HEK293 (cell line): ENCODE measurements around the gene OBSCN.

Experiments used
- CTCF ChIA-PET: fragments of 350-600 bp; formaldehyde crosslinking; extraction: SDS; loops from one replicate; lab custom pipeline; 2021; ENCODE audit warnings: antibody characterized with exemption; lab: Yijun Ruan, JAX
- POLR2A ChIA-PET: fragments of 300-600 bp; formaldehyde crosslinking; extraction: SDS; loops from one replicate; lab custom pipeline; 2020; ENCODE audit warnings: antibody characterized with exemption, inconsistent platforms; lab: Yijun Ruan, JAX
- H3K27ac ChIP-seq: fragments of 200-500 bp; sonication (Bioruptor generic); 2 replicates; pipeline ENCODE4 v1.5.1; 2014; ENCODE audit warnings: low read depth, low read length, control low read depth, inconsistent platforms; ENCODE audit errors: extremely low read depth
- H3K36me3 ChIP-seq, 2 experiments: fragments of 200-500 bp in 1 of 2; sonication (Bioruptor generic) in 1 of 2; 1 replicate in 1 of 2; 2 replicates in 1 of 2; pipeline ENCODE4 v1.5.1; 2014 to 2017; ENCODE audit warnings: inconsistent platforms in 2 of 2, low read length in 2 of 2; ENCODE audit not compliant: control insufficient read depth in 2 of 2, insufficient read depth in 1 of 2
- H3K4me1 ChIP-seq: fragments of 200-500 bp; sonication (Bioruptor generic); 2 replicates; pipeline ENCODE4 v1.5.1; 2014; ENCODE audit warnings: mild to moderate bottlenecking, low read length, inconsistent platforms; ENCODE audit not compliant: control insufficient read depth, insufficient read depth
- H3K4me3 ChIP-seq: 2 replicates; pipeline ENCODE4 v1.5.1; 2011; ENCODE audit warnings: low read depth, mild to moderate bottlenecking, control low read depth, low read length, moderate library complexity
- H3K9me3 ChIP-seq: fragments of 200-500 bp; sonication (Bioruptor generic); 2 replicates; pipeline ENCODE4 v1.5.1; 2014; ENCODE audit warnings: low read depth, low read length, inconsistent platforms; ENCODE audit not compliant: control insufficient read depth, insufficient read depth
- MZF1 ChIP-seq: fragments of 450-650 bp; formaldehyde crosslinking; IDR thresholded peaks from 2 replicates; pipeline ENCODE4 v1.5.1; 2017; ENCODE audit warnings: missing biosample characterization, missing genetic modification characterization, borderline replicate concordance
- SCRT2 ChIP-seq: fragments of 450-650 bp; formaldehyde crosslinking; IDR thresholded peaks from 2 replicates; pipeline ENCODE4 v1.5.1; 2016; ENCODE audit warnings: missing biosample characterization, missing genetic modification characterization
- ZBTB1 ChIP-seq: fragments of 450-650 bp; formaldehyde crosslinking; IDR thresholded peaks from 2 replicates; pipeline ENCODE4 v1.5.1; 2016; ENCODE audit warnings: missing biosample characterization, missing genetic modification characterization
- ZFP3 ChIP-seq: fragments of 450-650 bp; formaldehyde crosslinking; IDR thresholded peaks from 2 replicates; pipeline ENCODE4 v1.5.1; 2016; ENCODE audit warnings: low read depth, missing biosample characterization, missing genetic modification characterization
- ZIC2 ChIP-seq: fragments of 450-650 bp; formaldehyde crosslinking; IDR thresholded peaks from 2 replicates; pipeline ENCODE4 v1.5.1; 2016; ENCODE audit warnings: missing biosample characterization, missing genetic modification characterization
- ZNF112 ChIP-seq: fragments of 450-650 bp; formaldehyde crosslinking; IDR thresholded peaks from 2 replicates; pipeline ENCODE4 v1.5.0; 2017; ENCODE audit warnings: missing biosample characterization, missing genetic modification characterization
- ZNF148 ChIP-seq: fragments of 450-650 bp; formaldehyde crosslinking; IDR thresholded peaks from 2 replicates; pipeline ENCODE4 v1.5.0; 2017; ENCODE audit warnings: missing biosample characterization, missing genetic modification characterization, borderline replicate concordance
- ZNF248 ChIP-seq: fragments of 450-650 bp; formaldehyde crosslinking; IDR thresholded peaks from 2 replicates; pipeline ENCODE4 v1.5.1; 2017; ENCODE audit warnings: missing biosample characterization, missing genetic modification characterization
- ZNF549 ChIP-seq: fragments of 450-650 bp; IDR thresholded peaks from 2 replicates; pipeline ENCODE4 v1.5.1; 2018; ENCODE audit warnings: missing biosample characterization, missing genetic modification characterization, mild to moderate bottlenecking, inconsistent platforms, moderate library complexity
- ZNF624 ChIP-seq: fragments of 450-650 bp; formaldehyde crosslinking; IDR thresholded peaks from 2 replicates; pipeline ENCODE4 v1.5.1; 2017; ENCODE audit warnings: missing biosample characterization, missing genetic modification characterization
- ZNF670 ChIP-seq: fragments of 450-650 bp; formaldehyde crosslinking; IDR thresholded peaks from 2 replicates; pipeline ENCODE4 v1.5.1; 2016; ENCODE audit warnings: missing biosample characterization, missing genetic modification characterization, low read depth
- ZNF707 ChIP-seq: fragments of 450-650 bp; formaldehyde crosslinking; IDR thresholded peaks from 2 replicates; pipeline ENCODE4 v1.5.1; 2016; ENCODE audit warnings: missing biosample characterization, missing genetic modification characterization
- ZNF792 ChIP-seq: fragments of 450-650 bp; formaldehyde crosslinking; IDR thresholded peaks from 2 replicates; pipeline ENCODE4 v1.5.1; 2016; ENCODE audit warnings: missing biosample characterization, missing genetic modification characterization
- ZSCAN18 ChIP-seq: fragments of 450-650 bp; formaldehyde crosslinking; IDR thresholded peaks from 2 replicates; pipeline ENCODE4 v1.5.1; 2016; ENCODE audit warnings: missing biosample characterization, missing genetic modification characterization
- TF ChIP-seq, protein P1 (sequence below): fragments of 450-650 bp; formaldehyde crosslinking; IDR thresholded peaks from 2 replicates; pipeline ENCODE4 v1.5.1; 2017; ENCODE audit warnings: missing biosample characterization, missing genetic modification characterization
- TF ChIP-seq, protein P2 (sequence below): fragments of 450-650 bp; formaldehyde crosslinking; IDR thresholded peaks from 2 replicates; pipeline ENCODE4 v1.5.1; 2017; ENCODE audit warnings: missing biosample characterization, missing genetic modification characterization
- TF ChIP-seq, protein P3 (sequence below): fragments of 450-650 bp; formaldehyde crosslinking; IDR thresholded peaks from 2 replicates; pipeline ENCODE4 v1.5.1; 2017; ENCODE audit warnings: missing biosample characterization, missing genetic modification characterization
- TF ChIP-seq, protein P4 (sequence below): fragments of 450-650 bp; formaldehyde crosslinking; IDR thresholded peaks from 2 replicates; pipeline ENCODE4 v1.5.1; 2017; ENCODE audit warnings: missing biosample characterization, missing genetic modification characterization
- TF ChIP-seq, protein P5 (sequence below): fragments of 450-650 bp; formaldehyde crosslinking; IDR thresholded peaks from 2 replicates; pipeline ENCODE4 v1.5.1; 2016; ENCODE audit warnings: missing biosample characterization, missing genetic modification characterization

Gene OBSCN

GRCh38 chr1:228414511-228415211 lies 206.8 kb downstream of the OBSCN start:
- no peak overlapping the region for H3K4me3 ChIP-seq

GRCh38 chr1:228415221-228415620 lies 207.4 kb downstream of the OBSCN start:
- Histone ChIP-seq H3K9me3 (no peaks in the 10 kb centered on the region), H3K4me1 (no peaks in the 10 kb centered on the region), H3K36me3 (peaks cover 0 to 5% of the 10 kb centered on the region in 2 experiments; a peak in 1 of 3 replicates), H3K4me3 (no peak overlapping the region), H3K27ac (no peak overlapping the region)
- POLR2A ChIA-PET: no interaction called here
- TF ChIP-seq, protein P1, sequence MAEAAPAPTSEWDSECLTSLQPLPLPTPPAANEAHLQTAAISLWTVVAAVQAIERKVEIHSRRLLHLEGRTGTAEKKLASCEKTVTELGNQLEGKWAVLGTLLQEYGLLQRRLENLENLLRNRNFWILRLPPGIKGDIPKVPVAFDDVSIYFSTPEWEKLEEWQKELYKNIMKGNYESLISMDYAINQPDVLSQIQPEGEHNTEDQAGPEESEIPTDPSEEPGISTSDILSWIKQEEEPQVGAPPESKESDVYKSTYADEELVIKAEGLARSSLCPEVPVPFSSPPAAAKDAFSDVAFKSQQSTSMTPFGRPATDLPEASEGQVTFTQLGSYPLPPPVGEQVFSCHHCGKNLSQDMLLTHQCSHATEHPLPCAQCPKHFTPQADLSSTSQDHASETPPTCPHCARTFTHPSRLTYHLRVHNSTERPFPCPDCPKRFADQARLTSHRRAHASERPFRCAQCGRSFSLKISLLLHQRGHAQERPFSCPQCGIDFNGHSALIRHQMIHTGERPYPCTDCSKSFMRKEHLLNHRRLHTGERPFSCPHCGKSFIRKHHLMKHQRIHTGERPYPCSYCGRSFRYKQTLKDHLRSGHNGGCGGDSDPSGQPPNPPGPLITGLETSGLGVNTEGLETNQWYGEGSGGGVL (tag by site-specific recombination): no peak
- TF ChIP-seq ZNF670 (tag by site-specific recombination) (no peak), ZBTB1 (no peak), ZNF248 (tag by site-specific recombination) (no peak), ZNF624 (no peak), ZNF707 (tag by site-specific recombination) (no peak), ZFP3 (tag by site-specific recombination) (no peak), ZNF112 (tag by site-specific recombination) (no peak)
- TF ChIP-seq, protein P2, sequence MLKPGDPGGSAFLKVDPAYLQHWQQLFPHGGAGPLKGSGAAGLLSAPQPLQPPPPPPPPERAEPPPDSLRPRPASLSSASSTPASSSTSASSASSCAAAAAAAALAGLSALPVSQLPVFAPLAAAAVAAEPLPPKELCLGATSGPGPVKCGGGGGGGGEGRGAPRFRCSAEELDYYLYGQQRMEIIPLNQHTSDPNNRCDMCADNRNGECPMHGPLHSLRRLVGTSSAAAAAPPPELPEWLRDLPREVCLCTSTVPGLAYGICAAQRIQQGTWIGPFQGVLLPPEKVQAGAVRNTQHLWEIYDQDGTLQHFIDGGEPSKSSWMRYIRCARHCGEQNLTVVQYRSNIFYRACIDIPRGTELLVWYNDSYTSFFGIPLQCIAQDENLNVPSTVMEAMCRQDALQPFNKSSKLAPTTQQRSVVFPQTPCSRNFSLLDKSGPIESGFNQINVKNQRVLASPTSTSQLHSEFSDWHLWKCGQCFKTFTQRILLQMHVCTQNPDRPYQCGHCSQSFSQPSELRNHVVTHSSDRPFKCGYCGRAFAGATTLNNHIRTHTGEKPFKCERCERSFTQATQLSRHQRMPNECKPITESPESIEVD: no peak
- TF ChIP-seq, protein P3, sequence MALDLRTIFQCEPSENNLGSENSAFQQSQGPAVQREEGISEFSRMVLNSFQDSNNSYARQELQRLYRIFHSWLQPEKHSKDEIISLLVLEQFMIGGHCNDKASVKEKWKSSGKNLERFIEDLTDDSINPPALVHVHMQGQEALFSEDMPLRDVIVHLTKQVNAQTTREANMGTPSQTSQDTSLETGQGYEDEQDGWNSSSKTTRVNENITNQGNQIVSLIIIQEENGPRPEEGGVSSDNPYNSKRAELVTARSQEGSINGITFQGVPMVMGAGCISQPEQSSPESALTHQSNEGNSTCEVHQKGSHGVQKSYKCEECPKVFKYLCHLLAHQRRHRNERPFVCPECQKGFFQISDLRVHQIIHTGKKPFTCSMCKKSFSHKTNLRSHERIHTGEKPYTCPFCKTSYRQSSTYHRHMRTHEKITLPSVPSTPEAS (tag by site-specific recombination): no peak
- CTCF ChIA-PET: no interaction called here

More at GRCh38 chr1:228414511-228415211, 206.8 kb downstream of the OBSCN start:
- H3K27ac ChIP-seq: no peak overlapping the region
- H3K36me3 ChIP-seq: peaks cover 0 to 6% of the 10 kb centered on the region in 2 experiments; a peak in 1 of 3 replicates
- TF ChIP-seq MZF1 (tag by site-specific recombination) (no peak), SCRT2 (peak; percentile 70; the same call in 1 of the 2 replicates), ZIC2 (0 out of 2 replicates have a peak, but pooled peaks have one; percentile 16)
- ChIA-PET POLR2A (interaction anchor here (0.6 kb wide), 1 partner anchor 9 kb away, joined by 3 read pairs; no protein-coding TSS in a partner anchor), CTCF (no interaction called here)
- no peaks in the 10 kb centered on the region for H3K9me3 ChIP-seq
- H3K4me1 ChIP-seq: no peaks in the 10 kb centered on the region

- Histone ChIP-seq H3K27ac (no peak overlapping the region), H3K4me3 (no peak overlapping the region), H3K4me1 (no peaks in the 10 kb centered on the region), H3K36me3 (peaks cover 0 to 3% of the 10 kb centered on the region in 2 experiments; a peak in 1 of 3 replicates), H3K9me3 (no peaks in the 10 kb centered on the region)
- ChIA-PET POLR2A (no interaction called here), CTCF (no interaction called here)
- TF ChIP-seq ZNF549 (no peak), ZNF792 (tag by site-specific recombination) (no peak), ZSCAN18 (tag by site-specific recombination) (no peak), ZNF148 (no peak)
- TF ChIP-seq, protein P4, sequence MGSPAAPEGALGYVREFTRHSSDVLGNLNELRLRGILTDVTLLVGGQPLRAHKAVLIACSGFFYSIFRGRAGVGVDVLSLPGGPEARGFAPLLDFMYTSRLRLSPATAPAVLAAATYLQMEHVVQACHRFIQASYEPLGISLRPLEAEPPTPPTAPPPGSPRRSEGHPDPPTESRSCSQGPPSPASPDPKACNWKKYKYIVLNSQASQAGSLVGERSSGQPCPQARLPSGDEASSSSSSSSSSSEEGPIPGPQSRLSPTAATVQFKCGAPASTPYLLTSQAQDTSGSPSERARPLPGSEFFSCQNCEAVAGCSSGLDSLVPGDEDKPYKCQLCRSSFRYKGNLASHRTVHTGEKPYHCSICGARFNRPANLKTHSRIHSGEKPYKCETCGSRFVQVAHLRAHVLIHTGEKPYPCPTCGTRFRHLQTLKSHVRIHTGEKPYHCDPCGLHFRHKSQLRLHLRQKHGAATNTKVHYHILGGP (tag by site-specific recombination): no peak
- TF ChIP-seq, protein P5, sequence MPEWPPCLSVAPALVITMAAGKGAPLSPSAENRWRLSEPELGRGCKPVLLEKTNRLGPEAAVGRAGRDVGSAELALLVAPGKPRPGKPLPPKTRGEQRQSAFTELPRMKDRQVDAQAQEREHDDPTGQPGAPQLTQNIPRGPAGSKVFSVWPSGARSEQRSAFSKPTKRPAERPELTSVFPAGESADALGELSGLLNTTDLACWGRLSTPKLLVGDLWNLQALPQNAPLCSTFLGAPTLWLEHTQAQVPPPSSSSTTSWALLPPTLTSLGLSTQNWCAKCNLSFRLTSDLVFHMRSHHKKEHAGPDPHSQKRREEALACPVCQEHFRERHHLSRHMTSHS (tag by site-specific recombination): no peak
These were observed 208.0 kb downstream of the OBSCN start for GRCh38 chr1:228415853-228416216.
